Liver (tissue), 9 donors: ENCODE results near the gene IRGQ. TPM values are rescaled to one million over a fixed set of nuclear protein-coding genes. Genes with fewer than 3 reads are reported as not detected.

Source experiments
- DNase-seq: peaks from one replicate; pipeline ENCODE4 v3.0.0-alpha.2; 2017; ENCODE audit warnings: low spot score
- H3K27ac ChIP-seq, 2 donors: one replicate each; pipeline ENCODE4 v1.7.0; 2013; ENCODE audit warnings: inconsistent platforms in 2 of 2, low read length in 2 of 2, control low read depth in 1 of 2, low read depth in 1 of 2, mild to moderate bottlenecking in 1 of 2
- H3K27me3 ChIP-seq, 4 donors: one replicate each; pipeline versions ENCODE4 v1.6.1 to v1.7.0; 2013; ENCODE audit warnings: low read length in 3 of 4, inconsistent platforms in 1 of 4, mild to moderate bottlenecking in 1 of 4, moderate library complexity in 1 of 4; ENCODE audit not compliant: control insufficient read depth in 4 of 4, insufficient read depth in 4 of 4
- H3K36me3 ChIP-seq, 4 donors: one replicate each; pipeline versions ENCODE4 v1.6.1 to v1.7.0; 2013; ENCODE audit warnings: low read length in 3 of 4, mild to moderate bottlenecking in 3 of 4, low read depth in 1 of 4, moderate library complexity in 1 of 4; ENCODE audit not compliant: control insufficient read depth in 4 of 4, insufficient read depth in 3 of 4
- H3K4me1 ChIP-seq, 4 donors: one replicate each; pipeline versions ENCODE4 v1.6.1 to v1.7.0; 2013; ENCODE audit warnings: low read length in 3 of 4, mild to moderate bottlenecking in 3 of 4, moderate library complexity in 1 of 4; ENCODE audit not compliant: control insufficient read depth in 4 of 4, insufficient read depth in 4 of 4
- H3K4me3 ChIP-seq, 3 donors: one replicate each; pipeline versions ENCODE4 v1.6.1 to v1.7.0; 2013; ENCODE audit warnings: low read length in 3 of 3, control low read depth in 1 of 3, low read depth in 1 of 3, mild to moderate bottlenecking in 1 of 3
- H3K9ac ChIP-seq, 2 donors: one replicate each; pipeline ENCODE4 v1.7.0; 2013; ENCODE audit warnings: low read length in 2 of 2, mild to moderate bottlenecking in 2 of 2, moderate library complexity in 2 of 2, control low read depth in 1 of 2, low read depth in 1 of 2
- H3K9me3 ChIP-seq, 4 donors: one replicate each; pipeline versions ENCODE4 v1.6.1 to v1.7.0; 2013; ENCODE audit warnings: low read length in 3 of 4; ENCODE audit not compliant: control insufficient read depth in 4 of 4
- EGR1 ChIP-seq, 2 donors: IDR thresholded peaks; 2 replicates each; pipeline ENCODE4 v1.6.1; 2016 to 2018; ENCODE audit warnings: antibody characterized with exemption in 2 of 2, low read depth in 2 of 2
- FOXA1 ChIP-seq: IDR thresholded peaks from 2 replicates; pipeline ENCODE4 v1.6.1; 2016; ENCODE audit warnings: antibody characterized with exemption
- FOXA2 ChIP-seq: IDR thresholded peaks from 2 replicates; pipeline ENCODE4 v1.6.1; 2016; ENCODE audit warnings: antibody characterized with exemption
- GABPA ChIP-seq, 2 donors: IDR thresholded peaks in 1 of 2; conservative IDR thresholded peaks in 1 of 2; 2 replicates each; pipeline ENCODE4 v1.6.1; 2016; ENCODE audit warnings: antibody characterized with exemption in 2 of 2, mild to moderate bottlenecking in 1 of 2, moderate library complexity in 1 of 2
- HNF4G ChIP-seq: IDR thresholded peaks from 2 replicates; pipeline ENCODE4 v1.6.1; 2016; ENCODE audit warnings: antibody characterized with exemption
- JUND ChIP-seq, 2 donors: IDR thresholded peaks; 2 replicates each; pipeline ENCODE4 v1.6.1; 2016; ENCODE audit warnings: antibody characterized with exemption in 2 of 2
- NR2F2 ChIP-seq: IDR thresholded peaks from 2 replicates; pipeline ENCODE4 v1.6.1; 2016; ENCODE audit warnings: antibody characterized with exemption
- RAD21 ChIP-seq, 2 donors: IDR thresholded peaks; 2 replicates each; pipeline ENCODE4 v1.6.1; 2016; ENCODE audit warnings: antibody characterized with exemption in 2 of 2, mild to moderate bottlenecking in 2 of 2
- YY1 ChIP-seq: IDR thresholded peaks from 2 replicates; pipeline ENCODE4 v1.6.1; 2016; ENCODE audit warnings: antibody characterized with exemption, mild to moderate bottlenecking
- whole genome bisulfite sequencing: extraction: QIAGEN DNeasy Blood & Tissue Kit; methylation state at CpG from one replicate; pipeline ENCODE4 v1.1.7; 2013; 5-methylcytosine and 5-hydroxymethylcytosine counted together
- polyA plus RNA-seq, 2 donors: library from polyadenylated mRNA; stranded (reverse) in 1 of 2; unstranded in 1 of 2; fragments of 200-250 nt in 1 of 2; fragments of >200 nt in 1 of 2; fragmentation: Nextera tagmentation in 1 of 2; extraction: Ambion mirVana in 1 of 2; gene quantifications; one replicate each; pipeline versions ENCODE4 v1.2.1 to v1.2.3, GENCODE V29; 2013 to 2015
- total RNA-seq, 2 donors: library from RNA; depleted of rRNA; stranded (reverse); fragments of >200 nt; gene quantifications; one replicate each; pipeline ENCODE4 v1.2.3, GENCODE V29; 2014
- TF ChIP-seq, protein P1 (sequence below): IDR thresholded peaks from 2 replicates; pipeline ENCODE4 v1.6.1; 2016; ENCODE audit warnings: antibody characterized with exemption
- TF ChIP-seq, protein P2 (sequence below): IDR thresholded peaks from 2 replicates; pipeline ENCODE4 v1.6.1; 2016; ENCODE audit warnings: antibody characterized with exemption
- TF ChIP-seq, protein P3 (sequence below): IDR thresholded peaks from 2 replicates; pipeline ENCODE4 v1.6.1; 2016; ENCODE audit warnings: antibody characterized with exemption, mild to moderate bottlenecking
- donor health status: healthy.
- donor health status: healthy.
- donor health status: healthy.
- donor health status: healthy.
- donor health status: healthy.

The IRGQ gene
- total and polyA plus RNA-seq, 4 donors, result 2.8 to 15.5 (median 5.2) TPM

DNA sequence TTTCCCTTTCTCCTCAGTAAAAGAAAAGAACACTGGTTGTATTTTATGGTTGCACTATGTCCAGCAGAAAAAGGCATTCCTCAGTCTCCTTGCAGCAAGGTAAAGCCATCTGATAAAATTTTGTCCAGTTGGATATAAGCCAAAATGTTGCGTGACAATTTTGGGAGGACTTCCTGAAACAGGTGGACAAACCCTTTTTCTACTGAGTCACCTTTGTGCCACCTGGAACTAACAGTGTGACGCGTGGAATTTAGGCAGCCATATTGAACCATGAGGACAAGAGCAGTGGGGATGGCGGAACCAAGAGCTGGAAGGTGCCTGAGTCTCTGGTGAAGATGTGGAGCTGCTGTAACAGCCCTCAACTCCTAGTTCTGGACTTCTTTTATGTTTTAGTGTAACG, 35.6 kb upstream of the IRGQ start:
- no peak overlapping the region for H3K9ac ChIP-seq
- H3K4me3 ChIP-seq, result no peak overlapping the region
- 87% methylated on average over 5 of the region's 5 CpGs for WGBS
- H3K9me3 ChIP-seq, result no peaks in the 10 kb centered on the region
- no peaks in the 10 kb centered on the region for H3K4me1 ChIP-seq
- no peaks in the 10 kb centered on the region for H3K27me3 ChIP-seq
- no peak for DNase-seq
- no peaks in the 10 kb centered on the region for H3K36me3 ChIP-seq
- TF ChIP-seq, protein P1, sequence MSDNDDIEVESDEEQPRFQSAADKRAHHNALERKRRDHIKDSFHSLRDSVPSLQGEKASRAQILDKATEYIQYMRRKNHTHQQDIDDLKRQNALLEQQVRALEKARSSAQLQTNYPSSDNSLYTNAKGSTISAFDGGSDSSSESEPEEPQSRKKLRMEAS, result no peak
- TF ChIP-seq JUND (IDR thresholded peaks at IDR 0.05) (no peak), YY1 (no peak), EGR1 (IDR thresholded peaks at IDR 0.05; ENCODE audit: low read depth in 2 of 2) (no peak), GABPA (IDR thresholded peaks at IDR 0.05 in 1 of 2, conservative IDR thresholded peaks at IDR 0.05 in 1 of 2) (no peak), NR2F2 (no peak)
- TF ChIP-seq, protein P2, sequence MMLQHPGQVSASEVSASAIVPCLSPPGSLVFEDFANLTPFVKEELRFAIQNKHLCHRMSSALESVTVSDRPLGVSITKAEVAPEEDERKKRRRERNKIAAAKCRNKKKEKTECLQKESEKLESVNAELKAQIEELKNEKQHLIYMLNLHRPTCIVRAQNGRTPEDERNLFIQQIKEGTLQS, result no peak
- H3K27ac ChIP-seq, result no peak overlapping the region

DNA sequence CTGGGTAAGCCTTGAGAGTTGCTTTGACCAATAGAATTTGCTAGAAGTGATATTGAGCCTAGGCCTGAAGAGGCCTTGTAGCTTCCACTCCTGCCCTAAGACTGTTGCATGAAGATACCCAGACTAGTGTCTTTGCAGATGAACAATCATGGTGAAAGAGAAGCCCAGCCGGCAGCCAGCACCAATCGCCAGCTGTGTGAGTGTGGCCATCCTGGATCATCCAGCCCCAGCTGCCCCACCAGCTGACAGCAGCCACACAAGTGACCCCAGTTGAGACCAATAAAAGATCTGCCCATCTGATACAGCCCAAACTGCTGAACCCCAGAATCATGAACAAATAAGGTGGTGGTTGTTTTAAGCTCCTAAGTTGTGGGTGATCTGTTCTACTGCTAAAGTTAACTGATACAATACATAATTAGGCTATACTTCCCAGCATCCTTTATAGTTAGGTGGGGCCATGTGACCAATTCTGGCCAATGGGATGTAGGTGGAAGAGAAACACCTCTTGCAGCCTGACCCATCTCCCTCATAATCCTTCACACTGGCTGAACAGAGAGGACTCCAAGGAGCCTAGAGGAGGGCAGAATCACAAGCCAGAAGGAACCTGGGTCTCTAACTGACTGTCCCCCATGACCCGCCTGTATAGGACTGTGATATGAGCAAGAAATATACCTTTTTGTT, 32.9 kb upstream of the IRGQ start:
- H3K27ac ChIP-seq, result no peak overlapping the region
- 95% methylated on average over 3 of the region's 3 CpGs for WGBS
- no peak for DNase-seq

DNA sequence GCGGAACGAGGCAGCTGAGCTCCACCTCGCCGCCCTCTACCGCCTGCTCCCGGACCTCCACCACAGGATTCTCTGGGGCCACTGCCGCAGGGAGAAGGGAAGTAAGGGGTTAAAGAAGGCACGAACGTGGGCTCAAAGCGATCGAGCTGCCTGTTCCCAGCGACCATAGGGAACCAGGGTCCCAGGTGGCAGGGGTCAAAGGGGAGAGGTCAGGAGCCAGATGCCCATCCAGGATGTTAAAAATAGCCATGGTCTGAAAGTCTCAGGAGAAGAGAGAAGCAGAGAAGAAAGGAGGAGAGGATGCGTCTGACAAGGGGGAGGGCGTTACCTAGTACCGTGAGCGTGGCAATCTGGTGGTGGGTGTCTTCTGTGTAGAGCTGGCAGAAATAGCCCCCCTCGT, 30.9 kb upstream of the IRGQ start:
- 59% methylated on average over 17 of the region's 17 CpGs for WGBS
- TF ChIP-seq FOXA2, result no peak
- TF ChIP-seq, protein P1, result no peak
- TF ChIP-seq RAD21 (IDR thresholded peaks at IDR 0.05), result no peak
- TF ChIP-seq, protein P3, sequence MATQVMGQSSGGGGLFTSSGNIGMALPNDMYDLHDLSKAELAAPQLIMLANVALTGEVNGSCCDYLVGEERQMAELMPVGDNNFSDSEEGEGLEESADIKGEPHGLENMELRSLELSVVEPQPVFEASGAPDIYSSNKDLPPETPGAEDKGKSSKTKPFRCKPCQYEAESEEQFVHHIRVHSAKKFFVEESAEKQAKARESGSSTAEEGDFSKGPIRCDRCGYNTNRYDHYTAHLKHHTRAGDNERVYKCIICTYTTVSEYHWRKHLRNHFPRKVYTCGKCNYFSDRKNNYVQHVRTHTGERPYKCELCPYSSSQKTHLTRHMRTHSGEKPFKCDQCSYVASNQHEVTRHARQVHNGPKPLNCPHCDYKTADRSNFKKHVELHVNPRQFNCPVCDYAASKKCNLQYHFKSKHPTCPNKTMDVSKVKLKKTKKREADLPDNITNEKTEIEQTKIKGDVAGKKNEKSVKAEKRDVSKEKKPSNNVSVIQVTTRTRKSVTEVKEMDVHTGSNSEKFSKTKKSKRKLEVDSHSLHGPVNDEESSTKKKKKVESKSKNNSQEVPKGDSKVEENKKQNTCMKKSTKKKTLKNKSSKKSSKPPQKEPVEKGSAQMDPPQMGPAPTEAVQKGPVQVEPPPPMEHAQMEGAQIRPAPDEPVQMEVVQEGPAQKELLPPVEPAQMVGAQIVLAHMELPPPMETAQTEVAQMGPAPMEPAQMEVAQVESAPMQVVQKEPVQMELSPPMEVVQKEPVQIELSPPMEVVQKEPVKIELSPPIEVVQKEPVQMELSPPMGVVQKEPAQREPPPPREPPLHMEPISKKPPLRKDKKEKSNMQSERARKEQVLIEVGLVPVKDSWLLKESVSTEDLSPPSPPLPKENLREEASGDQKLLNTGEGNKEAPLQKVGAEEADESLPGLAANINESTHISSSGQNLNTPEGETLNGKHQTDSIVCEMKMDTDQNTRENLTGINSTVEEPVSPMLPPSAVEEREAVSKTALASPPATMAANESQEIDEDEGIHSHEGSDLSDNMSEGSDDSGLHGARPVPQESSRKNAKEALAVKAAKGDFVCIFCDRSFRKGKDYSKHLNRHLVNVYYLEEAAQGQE, result no peak
- TF ChIP-seq GABPA (IDR thresholded peaks at IDR 0.05 in 1 of 2, conservative IDR thresholded peaks at IDR 0.05 in 1 of 2), result no peak
- no peak for TF ChIP-seq FOXA1
- TF ChIP-seq HNF4G, result no peak

More for the DNA sequence above, 32.9 kb upstream of the IRGQ start:
- H3K4me1 ChIP-seq, result no peaks in the 10 kb centered on the region
- H3K9ac ChIP-seq, result no peak overlapping the region
- H3K36me3 ChIP-seq, result no peaks in the 10 kb centered on the region
- H3K4me3 ChIP-seq, result no peak overlapping the region
- no peaks in the 10 kb centered on the region for H3K27me3 ChIP-seq
- TF ChIP-seq FOXA1, result no peak
- no peak for TF ChIP-seq RAD21 (IDR thresholded peaks at IDR 0.05)
- TF ChIP-seq, protein P1, result no peak
- TF ChIP-seq, protein P3, result no peak
- TF ChIP-seq, protein P2, result no peak
- TF ChIP-seq FOXA2, result no peak
- no peaks in the 10 kb centered on the region for H3K9me3 ChIP-seq

More for the DNA sequence above, 30.9 kb upstream of the IRGQ start:
- no peak overlapping the region for H3K4me3 ChIP-seq
- no peak overlapping the region for H3K9ac ChIP-seq
- no peaks in the 10 kb centered on the region for H3K36me3 ChIP-seq
- no peak overlapping the region for H3K27ac ChIP-seq
- no peaks in the 10 kb centered on the region for H3K9me3 ChIP-seq
- no peaks in the 10 kb centered on the region for H3K4me1 ChIP-seq
- no peak for DNase-seq
- H3K27me3 ChIP-seq, result no peaks in the 10 kb centered on the region
